Breast epithelium (tissue), 4 donors: ENCODE measurements around the gene LHFPL3. TPM values are rescaled to one million over a fixed set of nuclear protein-coding genes. Genes with fewer than 3 reads are reported as not detected.

Experiments
- DNase-seq, 2 donors: peaks; one replicate each; pipeline ENCODE4 v3.0.0-alpha.2; 2019; ENCODE audit warnings: low spot score in 2 of 2
- H3K27ac ChIP-seq, 2 donors: fragments of 200-600 bp; sonication (generic) in 1 of 2; one replicate each; pipeline ENCODE4 v1.5.1; 2016 to 2019; ENCODE audit warnings: mild to moderate bottlenecking in 1 of 2
- H3K27me3 ChIP-seq, 2 donors: fragments of 200-600 bp; sonication (generic) in 1 of 2; one replicate each; pipeline versions ENCODE4 v1.5.1 to v1.6.0; 2017 to 2019; ENCODE audit warnings: control low read depth in 1 of 2, mild to moderate bottlenecking in 1 of 2
- H3K36me3 ChIP-seq: fragments of 200-600 bp; one replicate; pipeline ENCODE4 v1.5.1; 2019
- H3K4me1 ChIP-seq, 2 donors: fragments of 200-600 bp; sonication (generic); one replicate each; pipeline ENCODE4 v1.5.1; 2016 to 2019; ENCODE audit warnings: control low read depth in 1 of 2
- H3K4me3 ChIP-seq, 3 donors: fragments of 200-600 bp; sonication (generic); 1 replicate in 2 of 3; 2 replicates in 1 of 3; pipeline ENCODE4 v1.5.1; 2016 to 2019; ENCODE audit warnings: mild to moderate bottlenecking in 3 of 3, moderate library complexity in 2 of 3
- H3K9me3 ChIP-seq, 2 donors: fragments of 200-600 bp; sonication (generic) in 1 of 2; one replicate each; pipeline ENCODE4 v1.5.1; 2016 to 2019; ENCODE audit warnings: control low read depth in 1 of 2
- CTCF ChIP-seq, 3 donors: fragments of 450-650 bp; IDR thresholded peaks; one replicate each; pipeline ENCODE4 v1.5.1; 2016 to 2017; ENCODE audit warnings: antibody characterized with exemption in 3 of 3, mild to moderate bottlenecking in 3 of 3, moderate library complexity in 3 of 3
- POLR2A ChIP-seq: fragments of 450-650 bp; IDR thresholded peaks from one replicate; pipeline ENCODE4 v1.6.1; 2016; ENCODE audit warnings: antibody characterized with exemption, mild to moderate bottlenecking, moderate library complexity
- POLR2AphosphoS5 ChIP-seq, 3 donors: sonication (generic); formaldehyde crosslinking; IDR thresholded peaks; one replicate each; pipeline ENCODE4 v1.6.1; 2017; ENCODE audit warnings: antibody characterized with exemption in 3 of 3
- intact Hi-C: fragments of 100-400 bp; cut with DNase I; formaldehyde crosslinking; loops from one replicate; pipeline ENCODE4 v1.15.1; 2023; ENCODE audit warnings: low total_unique reads
- total RNA-seq, 3 donors: library from RNA; depleted of rRNA; stranded (reverse); fragments of >200 nt; gene quantifications; one replicate each; pipeline ENCODE4 v1.1.0, GENCODE V29; 2016

The LHFPL3 gene
- total RNA-seq, 3 donors from 2014 or later = not detected

GRCh38 chr7:104894726-104895521, 566.5 kb downstream of the LHFPL3 start:
- TF ChIP-seq CTCF (IDR thresholded peaks at IDR 0.05) = no peak
- TF ChIP-seq POLR2A = no peak
- no peak for TF ChIP-seq POLR2AphosphoS5 (IDR thresholded peaks at IDR 0.05)
- DNase-seq = no peak
- intact Hi-C loops = no loop called here
- no peaks in the 10 kb centered on the region for H3K4me1 ChIP-seq
- no peaks in the 10 kb centered on the region for H3K36me3 ChIP-seq
- no peaks in the 10 kb centered on the region for H3K27me3 ChIP-seq
- H3K27ac ChIP-seq = no peak overlapping the region
- H3K9me3 ChIP-seq = no peaks in the 10 kb centered on the region
- no peak overlapping the region for H3K4me3 ChIP-seq

GRCh38 chr7:104895522-104896236, 567.3 kb downstream of the LHFPL3 start:
- no peak for DNase-seq
- Histone ChIP-seq H3K36me3 (no peaks in the 10 kb centered on the region), H3K4me3 (no peak overlapping the region), H3K4me1 (no peaks in the 10 kb centered on the region), H3K27me3 (no peaks in the 10 kb centered on the region), H3K27ac (no peak overlapping the region), H3K9me3 (no peaks in the 10 kb centered on the region)
- TF ChIP-seq CTCF (IDR thresholded peaks at IDR 0.05) (no peak), POLR2A (no peak), POLR2AphosphoS5 (IDR thresholded peaks at IDR 0.05) (no peak)
- intact Hi-C loops = no loop called here

GRCh38 chr7:104898434-104898833, 570.0 kb downstream of the LHFPL3 start:
- TF ChIP-seq POLR2A = no peak
- no peak for TF ChIP-seq POLR2AphosphoS5 (IDR thresholded peaks at IDR 0.05)
- TF ChIP-seq CTCF (IDR thresholded peaks at IDR 0.05) = no peak
- Histone ChIP-seq H3K4me3 (no peak overlapping the region), H3K9me3 (no peaks in the 10 kb centered on the region), H3K27ac (no peak overlapping the region), H3K4me1 (no peaks in the 10 kb centered on the region), H3K27me3 (no peaks in the 10 kb centered on the region), H3K36me3 (no peaks in the 10 kb centered on the region)
- DNase-seq = no peak
- intact Hi-C loops = no loop called here

GRCh38 chr7:104900525-104901239, 572.3 kb downstream of the LHFPL3 start:
- H3K4me1 ChIP-seq = no peaks in the 10 kb centered on the region
- intact Hi-C loops = no loop called here
- no peak overlapping the region for H3K27ac ChIP-seq
- H3K27me3 ChIP-seq = no peaks in the 10 kb centered on the region
- H3K4me3 ChIP-seq = no peak overlapping the region
- no peaks in the 10 kb centered on the region for H3K9me3 ChIP-seq
- no peaks in the 10 kb centered on the region for H3K36me3 ChIP-seq
- DNase-seq = no peak
- TF ChIP-seq POLR2A = no peak
- TF ChIP-seq CTCF (IDR thresholded peaks at IDR 0.05) = no peak
- TF ChIP-seq POLR2AphosphoS5 (IDR thresholded peaks at IDR 0.05) = no peak

- no peak for TF ChIP-seq CTCF (IDR thresholded peaks at IDR 0.05)
- no peak for TF ChIP-seq POLR2A
- no peak overlapping the region for H3K27ac ChIP-seq
- intact Hi-C loops = no loop called here
- no peak overlapping the region for H3K4me3 ChIP-seq
- DNase-seq = no peak
- no peaks in the 10 kb centered on the region for H3K4me1 ChIP-seq
- H3K36me3 ChIP-seq = no peaks in the 10 kb centered on the region
- no peaks in the 10 kb centered on the region for H3K27me3 ChIP-seq
- no peaks in the 10 kb centered on the region for H3K9me3 ChIP-seq
Observed at GRCh38 chr7:104901240-104901619, 572.8 kb downstream of the LHFPL3 start.
